ENCODE data around the gene KRTAP1-5. TPM values are rescaled to one million over a fixed set of nuclear protein-coding genes. Genes with fewer than 3 reads are reported as not detected.

The KRTAP1-5 gene
- polyA plus RNA-seq, 1 of the 3 experiments (the other 2 are of a cell fraction): not detected

- TF ChIP-seq ZBTB33 (IDR thresholded peaks at IDR 0.05; ENCODE audit: borderline replicate concordance, low read depth) (no peak), FOXM1 (IDR thresholded peaks at IDR 0.05; ENCODE audit: low read depth) (no peak), CHD2 (IDR thresholded peaks at IDR 0.05; ENCODE audit: low read length, partially characterized antibody) (no peak), JUND (IDR thresholded peaks at IDR 0.05) (no peak), YY1 (IDR thresholded peaks at IDR 0.05; ENCODE audit: low read depth) (no peak), ELF1 (IDR thresholded peaks at IDR 0.05) (no peak), MEF2A (IDR thresholded peaks at IDR 0.05; ENCODE audit: borderline replicate concordance, low read depth) (no peak), FOSL2 (IDR thresholded peaks at IDR 0.05; ENCODE audit: borderline replicate concordance, low read depth) (no peak)
These were observed 42.0 kb upstream of the KRTAP1-5 start (continued) for GRCh38 chr17:41069031-41069430.

- CTCF ChIA-PET: no interaction called here
- DNase-seq: no peak
- H3K36me3 ChIP-seq (replicated peaks in 1 of 2; ENCODE audit: control insufficient read depth in 1 of 2, insufficient read depth in 2 of 2, low read length in 1 of 2): no peaks in the 10 kb centered on the region
These were observed 40.3 kb upstream of the KRTAP1-5 start for GRCh38 chr17:41067281-41067680.

More at GRCh38 chr17:41067281-41067680, 40.3 kb upstream of the KRTAP1-5 start:
- Histone ChIP-seq H2AFZ (ENCODE audit: low read depth) (no peak overlapping the region), H4K20me1 (ENCODE audit: insufficient read depth) (no peaks in the 10 kb centered on the region), H3K4me3 (ENCODE audit: low read depth in 2 of 2, low read length in 1 of 2) (no peak overlapping the region), H3K9ac (no peak overlapping the region), H3K4me1 (ENCODE audit: control insufficient read depth in 1 of 2, insufficient read depth in 2 of 2, low read depth in 1 of 2, low read length in 1 of 2) (peaks cover 0 to 8% of the 10 kb centered on the region in 2 experiments; a peak in 1 of 4 replicates), H3K79me2 (ENCODE audit: insufficient read depth) (no peaks in the 10 kb centered on the region), H3K27ac (ENCODE audit: low read depth in 2 of 2, low read length in 1 of 2) (no peak overlapping the region), H3K27me3 (ENCODE audit: insufficient read depth) (no peaks in the 10 kb centered on the region), H3K9me2 (no peaks in the 10 kb centered on the region), H3F3A (replicated peaks; ENCODE audit: insufficient read depth) (no peaks in the 10 kb centered on the region), H3K9me3 (no peaks in the 10 kb centered on the region), H3K4me2 (no peak overlapping the region)
- no peak for TF ChIP-seq RAD21 (IDR thresholded peaks at IDR 0.05; ENCODE audit: low read length)
- TF ChIP-seq MAX (IDR thresholded peaks at IDR 0.05; ENCODE audit: low read depth): no peak
- TF ChIP-seq CTCF (IDR thresholded peaks at IDR 0.05): no peak
- no peak for TF ChIP-seq YY1 (IDR thresholded peaks at IDR 0.05; ENCODE audit: low read depth)
- POLR2A ChIA-PET: no interaction called here

All from SK-N-SH (cell line).